HEK293 (cell line): Measurements from ENCODE around the gene PROCA1.
A peak's percentile ranks its signal among the peaks of the same experiment; 100 is the strongest.

Experiments
- CTCF ChIA-PET: fragments of 350-600 bp; formaldehyde crosslinking; extraction: SDS; loops from one replicate; lab custom pipeline; 2021; ENCODE audit warnings: antibody characterized with exemption; lab: Yijun Ruan, JAX
- POLR2A ChIA-PET: fragments of 300-600 bp; formaldehyde crosslinking; extraction: SDS; loops from one replicate; lab custom pipeline; 2020; ENCODE audit warnings: antibody characterized with exemption, inconsistent platforms; lab: Yijun Ruan, JAX
- H3K27ac ChIP-seq: fragments of 200-500 bp; sonication (Bioruptor generic); 2 replicates; pipeline ENCODE4 v1.5.1; 2014; ENCODE audit warnings: low read depth, low read length, control low read depth, inconsistent platforms; ENCODE audit errors: extremely low read depth
- H3K36me3 ChIP-seq, 2 experiments: fragments of 200-500 bp in 1 of 2; sonication (Bioruptor generic) in 1 of 2; 1 replicate in 1 of 2; 2 replicates in 1 of 2; pipeline ENCODE4 v1.5.1; 2014 to 2017; ENCODE audit warnings: inconsistent platforms in 2 of 2, low read length in 2 of 2; ENCODE audit not compliant: control insufficient read depth in 2 of 2, insufficient read depth in 1 of 2
- H3K4me1 ChIP-seq: fragments of 200-500 bp; sonication (Bioruptor generic); 2 replicates; pipeline ENCODE4 v1.5.1; 2014; ENCODE audit warnings: mild to moderate bottlenecking, low read length, inconsistent platforms; ENCODE audit not compliant: control insufficient read depth, insufficient read depth
- H3K4me3 ChIP-seq: 2 replicates; pipeline ENCODE4 v1.5.1; 2011; ENCODE audit warnings: low read depth, mild to moderate bottlenecking, control low read depth, low read length, moderate library complexity
- H3K9me3 ChIP-seq: fragments of 200-500 bp; sonication (Bioruptor generic); 2 replicates; pipeline ENCODE4 v1.5.1; 2014; ENCODE audit warnings: low read depth, low read length, inconsistent platforms; ENCODE audit not compliant: control insufficient read depth, insufficient read depth
- AEBP2 ChIP-seq: fragments of 450-650 bp; formaldehyde crosslinking; IDR thresholded peaks from 2 replicates; pipeline ENCODE4 v1.5.1; 2016; ENCODE audit warnings: missing biosample characterization, missing genetic modification characterization, borderline replicate concordance
- EGR2 ChIP-seq: fragments of 450-650 bp; formaldehyde crosslinking; IDR thresholded peaks from 2 replicates; pipeline ENCODE4 v1.5.1; 2016; ENCODE audit warnings: low read depth, missing biosample characterization, missing genetic modification characterization
- KLF10 ChIP-seq: fragments of 450-650 bp; IDR thresholded peaks from 2 replicates; pipeline ENCODE4 v1.5.1; 2018; ENCODE audit warnings: missing biosample characterization, mild to moderate bottlenecking, missing genetic modification characterization
- KLF16 ChIP-seq: fragments of 450-650 bp; formaldehyde crosslinking; IDR thresholded peaks from 2 replicates; pipeline ENCODE4 v1.5.1; 2017; ENCODE audit warnings: missing biosample characterization, missing genetic modification characterization
- PRDM1 ChIP-seq: fragments of 450-650 bp; formaldehyde crosslinking; IDR thresholded peaks from 2 replicates; pipeline ENCODE4; 2016; ENCODE audit warnings: missing biosample characterization, missing genetic modification characterization
- YY2 ChIP-seq: fragments of 450-650 bp; formaldehyde crosslinking; IDR thresholded peaks from 2 replicates; pipeline ENCODE4 v1.5.1; 2016; ENCODE audit warnings: missing biosample characterization, missing genetic modification characterization
- ZBTB1 ChIP-seq: fragments of 450-650 bp; formaldehyde crosslinking; IDR thresholded peaks from 2 replicates; pipeline ENCODE4 v1.5.1; 2016; ENCODE audit warnings: missing biosample characterization, missing genetic modification characterization
- ZBTB26 ChIP-seq: fragments of 450-650 bp; formaldehyde crosslinking; optimal IDR thresholded peaks from 2 replicates; pipeline ENCODE3; 2016; ENCODE audit warnings: missing biosample characterization, mild to moderate bottlenecking, missing genetic modification characterization
- ZBTB7A ChIP-seq: fragments of 450-650 bp; formaldehyde crosslinking; IDR thresholded peaks from 2 replicates; pipeline ENCODE4 v1.5.1; 2016; ENCODE audit warnings: low read depth, missing biosample characterization, missing genetic modification characterization
- ZFHX2 ChIP-seq: fragments of 450-650 bp; formaldehyde crosslinking; conservative IDR thresholded peaks from 2 replicates; pipeline ENCODE4 v1.5.1; 2016; ENCODE audit warnings: missing biosample characterization, missing genetic modification characterization
- ZNF2 ChIP-seq: fragments of 450-650 bp; formaldehyde crosslinking; IDR thresholded peaks from 2 replicates; pipeline ENCODE4 v1.5.1; 2016; ENCODE audit warnings: missing biosample characterization, missing genetic modification characterization
- ZNF280C ChIP-seq: fragments of 450-650 bp; formaldehyde crosslinking; IDR thresholded peaks from 2 replicates; pipeline ENCODE4 v1.5.1; 2016; ENCODE audit warnings: missing biosample characterization, missing genetic modification characterization
- ZNF311 ChIP-seq: fragments of 450-650 bp; formaldehyde crosslinking; IDR thresholded peaks from 2 replicates; pipeline ENCODE4 v1.5.1; 2017; ENCODE audit warnings: missing biosample characterization, missing genetic modification characterization, borderline replicate concordance
- ZNF416 ChIP-seq: fragments of 450-650 bp; formaldehyde crosslinking; IDR thresholded peaks from 2 replicates; pipeline ENCODE4 v1.5.1; 2016; ENCODE audit warnings: missing biosample characterization, missing genetic modification characterization
- ZNF48 ChIP-seq: fragments of 450-650 bp; formaldehyde crosslinking; IDR thresholded peaks from 2 replicates; pipeline ENCODE4 v1.5.1; 2016; ENCODE audit warnings: missing biosample characterization, missing genetic modification characterization
- ZNF529 ChIP-seq: fragments of 450-650 bp; formaldehyde crosslinking; IDR thresholded peaks from 2 replicates; pipeline ENCODE4 v1.5.1; 2017; ENCODE audit warnings: missing genetic modification characterization, missing biosample characterization; ENCODE audit not compliant: insufficient replicate concordance
- ZNF600 ChIP-seq: fragments of 450-650 bp; formaldehyde crosslinking; IDR thresholded peaks from 2 replicates; pipeline ENCODE4 v1.5.1; 2016; ENCODE audit warnings: missing biosample characterization, missing genetic modification characterization
- ZNF670 ChIP-seq: fragments of 450-650 bp; formaldehyde crosslinking; IDR thresholded peaks from 2 replicates; pipeline ENCODE4 v1.5.1; 2016; ENCODE audit warnings: missing biosample characterization, missing genetic modification characterization, low read depth
- ZNF707 ChIP-seq: fragments of 450-650 bp; formaldehyde crosslinking; IDR thresholded peaks from 2 replicates; pipeline ENCODE4 v1.5.1; 2016; ENCODE audit warnings: missing biosample characterization, missing genetic modification characterization
- ZNF768 ChIP-seq: fragments of 450-650 bp; formaldehyde crosslinking; IDR thresholded peaks from 2 replicates; pipeline ENCODE4 v1.5.1; 2018; ENCODE audit warnings: missing biosample characterization, mild to moderate bottlenecking, missing genetic modification characterization
- TF ChIP-seq, protein P1 (sequence below): fragments of 450-650 bp; formaldehyde crosslinking; conservative IDR thresholded peaks from 2 replicates; pipeline ENCODE4 v1.5.1; 2016; ENCODE audit warnings: low read depth, missing biosample characterization, missing genetic modification characterization

PROCA1 gene

GRCh38 chr17:28702026-28702751 is 9.5 kb downstream of the PROCA1 start:
- Histone ChIP-seq H3K4me3 (no peak overlapping the region), H3K27ac (no peak overlapping the region)
- CTCF ChIA-PET, result interaction anchor here (2.0 kb wide), 1 partner anchor 9 kb away, joined by 6 read pairs; the partner anchor contains the start of gene PROCA1
- peak; percentile 43; the same call in 1 of the 2 replicates for TF ChIP-seq ZNF600
- no peak for TF ChIP-seq ZNF48 (tag by site-specific recombination)
- no peak for TF ChIP-seq ZBTB1 (tag by site-specific recombination)
- no peak for TF ChIP-seq ZNF311 (tag by site-specific recombination)
- TF ChIP-seq PRDM1 (tag by site-specific recombination), result peak; percentile 51
- TF ChIP-seq ZFHX2 (tag by site-specific recombination), result peak; percentile 93
- no peak for TF ChIP-seq ZNF529 (tag by site-specific recombination)
- TF ChIP-seq EGR2 (tag by site-specific recombination), result peak; percentile 73
- TF ChIP-seq ZNF2 (tag by site-specific recombination), result no peak
- TF ChIP-seq, all 188 proteins: peak for 4
- POLR2A ChIA-PET, result interaction anchor here (1.4 to 10.5 kb wide), 6 partner anchors 9 to 50 kb away, joined by 4 to 190 read pairs (median 6); partner anchors contain the start of genes PROCA1 and RPL23A
- Histone ChIP-seq H3K9me3 (no peaks in the 10 kb centered on the region), H3K36me3 (peaks cover 13 to 90% of the 10 kb centered on the region in 2 experiments), H3K4me1 (no peaks in the 10 kb centered on the region)

- TF ChIP-seq ZNF600, result 0 out of 2 replicates have a peak, but pooled peaks have one; percentile 22
- no peak for TF ChIP-seq KLF16 (tag by site-specific recombination)
- Histone ChIP-seq H3K36me3 (peaks cover 24 to 96% of the 10 kb centered on the region in 2 experiments), H3K27ac (0 out of 2 replicates have a peak overlapping the region, but pooled peaks have one; percentile 11), H3K4me1 (no peaks in the 10 kb centered on the region), H3K4me3 (no peak overlapping the region), H3K9me3 (no peaks in the 10 kb centered on the region)
- ChIA-PET POLR2A (interaction anchor here (1.7 to 2.6 kb wide), 3 partner anchors 10 to 24 kb away, joined by 5 to 17 read pairs (median 6); partner anchors contain the start of gene PROCA1), CTCF (interaction anchor here (0.5 kb wide), 2 partner anchors 18 to 142 kb away, joined by 3 read pairs; partner anchors contain the start of gene FAM222B)
Measured at GRCh38 chr17:28700830-28701492, 10.7 kb downstream of the PROCA1 start.

GRCh38 chr17:28700278-28700677 is 11.4 kb downstream of the PROCA1 start:
- Histone ChIP-seq H3K36me3 (peaks cover 28 to 98% of the 10 kb centered on the region in 2 experiments), H3K9me3 (no peaks in the 10 kb centered on the region), H3K4me3 (no peak overlapping the region), H3K4me1 (no peaks in the 10 kb centered on the region), H3K27ac (no peak overlapping the region)
- ChIA-PET CTCF (interaction anchor here (0.5 to 0.7 kb wide), 3 partner anchors 142 to 1416 kb away, joined by 3 read pairs; partner anchors contain the start of gene FAM222B), POLR2A (interaction anchor here (2.6 kb wide), 1 partner anchor 11 kb away, joined by 17 read pairs; the partner anchor contains the start of gene PROCA1)
- no peak for TF ChIP-seq ZNF670 (tag by site-specific recombination)
- no peak for TF ChIP-seq ZNF416
- TF ChIP-seq, protein P1, sequence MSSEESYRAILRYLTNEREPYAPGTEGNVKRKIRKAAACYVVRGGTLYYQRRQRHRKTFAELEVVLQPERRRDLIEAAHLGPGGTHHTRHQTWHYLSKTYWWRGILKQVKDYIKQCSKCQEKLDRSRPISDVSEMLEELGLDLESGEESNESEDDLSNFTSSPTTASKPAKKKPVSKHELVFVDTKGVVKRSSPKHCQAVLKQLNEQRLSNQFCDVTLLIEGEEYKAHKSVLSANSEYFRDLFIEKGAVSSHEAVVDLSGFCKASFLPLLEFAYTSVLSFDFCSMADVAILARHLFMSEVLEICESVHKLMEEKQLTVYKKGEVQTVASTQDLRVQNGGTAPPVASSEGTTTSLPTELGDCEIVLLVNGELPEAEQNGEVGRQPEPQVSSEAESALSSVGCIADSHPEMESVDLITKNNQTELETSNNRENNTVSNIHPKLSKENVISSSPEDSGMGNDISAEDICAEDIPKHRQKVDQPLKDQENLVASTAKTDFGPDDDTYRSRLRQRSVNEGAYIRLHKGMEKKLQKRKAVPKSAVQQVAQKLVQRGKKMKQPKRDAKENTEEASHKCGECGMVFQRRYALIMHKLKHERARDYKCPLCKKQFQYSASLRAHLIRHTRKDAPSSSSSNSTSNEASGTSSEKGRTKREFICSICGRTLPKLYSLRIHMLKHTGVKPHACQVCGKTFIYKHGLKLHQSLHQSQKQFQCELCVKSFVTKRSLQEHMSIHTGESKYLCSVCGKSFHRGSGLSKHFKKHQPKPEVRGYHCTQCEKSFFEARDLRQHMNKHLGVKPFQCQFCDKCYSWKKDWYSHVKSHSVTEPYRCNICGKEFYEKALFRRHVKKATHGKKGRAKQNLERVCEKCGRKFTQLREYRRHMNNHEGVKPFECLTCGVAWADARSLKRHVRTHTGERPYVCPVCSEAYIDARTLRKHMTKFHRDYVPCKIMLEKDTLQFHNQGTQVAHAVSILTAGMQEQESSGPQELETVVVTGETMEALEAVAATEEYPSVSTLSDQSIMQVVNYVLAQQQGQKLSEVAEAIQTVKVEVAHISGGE, result no peak
- no peak for TF ChIP-seq ZNF768 (tag by site-specific recombination)
- TF ChIP-seq ZNF280C (tag by site-specific recombination), result no peak
- TF ChIP-seq ZBTB26 (tag by site-specific recombination), result no peak
- no peak for TF ChIP-seq ZNF707 (tag by site-specific recombination)
- no peak for TF ChIP-seq AEBP2 (tag by site-specific recombination)
- no peak for TF ChIP-seq YY2
- TF ChIP-seq KLF10 (tag by site-specific recombination), result no peak
- no peak for TF ChIP-seq ZBTB7A (tag by site-specific recombination)
